ENCODE data around the gene CSF1.
"Not testable (repeated sequence)": the region's sequence is repeated elsewhere in the genome, so short reads cannot be mapped to it uniquely, and the experiment has no call there.

Gene CSF1

DNA sequence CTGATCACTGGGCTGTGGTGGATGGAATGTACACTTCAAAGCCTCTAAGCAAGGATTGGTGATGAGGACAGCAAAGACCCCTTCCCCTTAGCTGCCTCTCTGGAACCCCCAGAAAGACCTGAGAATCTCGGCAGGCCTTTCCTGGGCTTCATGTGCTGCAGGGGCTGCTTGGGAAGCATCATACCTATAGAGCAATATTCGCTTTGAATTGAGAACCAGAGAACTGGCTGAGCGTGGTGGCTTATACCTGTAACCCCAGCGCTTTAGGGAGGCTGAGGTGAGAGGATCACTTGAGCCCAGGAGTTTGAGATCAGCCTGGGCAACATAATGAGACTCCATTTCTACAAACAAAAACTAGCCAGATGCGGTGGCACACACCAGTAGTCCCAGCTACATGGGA lies 22.0 kb downstream of the CSF1 start:
- FAIRE-seq (no peak), DNase-seq (ENCODE audit: insufficient read length, low spot score) (no peak)

DNA sequence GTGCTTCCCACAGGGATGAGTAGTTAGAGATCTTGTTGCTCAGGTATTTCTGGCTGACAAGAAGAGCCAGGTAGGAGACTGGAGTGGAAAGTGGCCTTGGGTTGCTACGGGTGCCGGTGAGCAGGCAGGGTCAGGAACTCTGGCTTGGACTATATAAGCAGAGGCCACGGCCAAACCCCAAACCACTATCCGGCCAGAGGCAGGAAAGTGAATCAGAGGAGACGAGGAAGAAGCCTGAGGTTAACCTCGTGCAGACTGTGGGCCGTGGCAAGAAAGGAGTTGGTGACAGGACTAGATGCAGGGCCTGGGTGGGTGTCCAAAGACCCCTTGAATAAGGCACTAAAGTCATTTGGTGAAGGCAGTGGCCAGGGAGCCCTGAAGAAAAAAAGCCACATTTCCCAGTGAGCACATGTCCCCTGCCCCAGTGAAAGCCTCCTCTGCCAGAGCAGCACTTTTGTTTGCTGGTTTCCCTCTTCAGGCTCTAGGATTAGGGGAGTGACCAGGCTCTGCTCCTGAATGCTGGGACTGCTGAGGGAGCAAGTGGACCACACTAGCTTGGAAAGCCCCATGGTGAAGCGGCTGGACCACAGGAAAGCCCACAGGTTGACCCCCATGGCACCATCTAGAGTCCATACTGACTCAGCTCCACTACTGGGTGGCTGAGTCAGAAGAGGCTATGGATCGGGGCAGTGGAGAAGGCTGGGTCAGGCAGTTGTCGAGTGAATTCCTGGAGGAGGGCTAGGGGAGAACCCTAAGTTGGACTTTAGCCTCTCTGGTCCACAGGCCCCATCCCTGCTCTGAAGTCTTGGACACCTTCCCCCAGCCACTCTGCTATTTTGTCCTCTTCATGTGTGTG lies 23.4 kb downstream of the CSF1 start:
- DNase-seq (ENCODE audit: insufficient read length, low spot score), result no peak
- no peak for FAIRE-seq

DNA sequence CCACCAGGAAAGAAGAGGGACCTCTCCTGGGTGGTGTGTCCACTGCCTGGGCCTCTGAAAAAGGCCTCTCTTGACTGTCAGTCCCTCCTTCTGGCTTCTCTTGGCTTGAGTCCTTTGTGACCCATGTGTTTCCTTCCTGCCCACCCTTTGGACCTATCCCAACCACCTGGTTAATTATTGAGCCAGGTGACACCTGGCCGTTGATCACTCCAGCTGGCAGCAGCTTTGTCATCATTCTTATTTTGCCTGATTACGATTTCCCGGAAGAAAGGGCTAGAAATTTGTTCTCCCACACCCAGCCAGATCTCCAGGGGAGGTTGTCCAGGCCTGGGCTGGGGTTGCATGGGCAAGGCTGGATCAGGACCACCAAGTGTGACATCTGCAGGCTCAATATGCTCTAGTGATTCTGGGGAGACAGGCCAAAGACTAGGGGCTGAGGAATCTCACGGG lies 24.8 kb downstream of the CSF1 start:
- FAIRE-seq, result no peak
- DNase-seq (ENCODE audit: insufficient read length, low spot score), result no peak

DNA sequence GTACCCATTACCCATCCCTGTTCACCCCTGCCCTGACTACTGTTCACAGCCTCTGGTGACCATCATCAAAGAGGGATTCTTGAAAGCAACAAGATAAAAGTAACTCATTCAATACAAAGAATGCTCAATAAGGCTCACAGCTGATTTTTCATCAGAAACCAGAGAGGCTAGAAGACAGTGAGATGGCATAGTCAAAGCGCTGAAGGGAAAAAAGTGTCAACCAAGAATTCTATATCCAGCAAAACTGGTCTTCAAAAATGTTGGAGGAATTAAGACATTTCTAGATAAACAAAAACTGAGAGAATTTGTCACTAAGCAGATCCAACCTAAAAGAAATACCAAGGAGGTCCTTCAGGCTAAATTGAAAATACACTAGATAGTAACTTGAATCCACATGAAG lies 27.1 kb downstream of the CSF1 start:
- DNase-seq (ENCODE audit: insufficient read length, low spot score), result no peak
- FAIRE-seq, result no peak

DNA sequence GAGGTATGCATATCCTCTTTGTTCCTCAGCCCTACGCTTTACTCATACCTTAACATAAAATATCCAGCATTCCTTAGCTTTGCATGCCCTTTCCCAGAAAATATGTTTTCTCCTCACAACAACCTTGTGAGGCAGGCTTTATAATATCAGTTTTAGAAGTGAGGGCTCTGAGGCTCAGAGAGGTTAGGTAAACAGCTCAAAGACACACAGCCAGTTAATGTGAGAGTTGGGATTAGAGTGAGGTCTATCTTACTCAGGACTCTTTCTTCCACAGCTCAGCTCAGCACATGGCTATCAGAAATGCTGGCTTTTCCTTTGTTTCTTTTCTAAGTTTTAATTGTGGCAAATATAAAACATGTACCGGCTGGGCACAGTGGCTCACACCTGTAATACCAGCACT lies 27.9 kb downstream of the CSF1 start:
- FAIRE-seq (no peak), DNase-seq (ENCODE audit: insufficient read length, low spot score) (no peak)

DNA sequence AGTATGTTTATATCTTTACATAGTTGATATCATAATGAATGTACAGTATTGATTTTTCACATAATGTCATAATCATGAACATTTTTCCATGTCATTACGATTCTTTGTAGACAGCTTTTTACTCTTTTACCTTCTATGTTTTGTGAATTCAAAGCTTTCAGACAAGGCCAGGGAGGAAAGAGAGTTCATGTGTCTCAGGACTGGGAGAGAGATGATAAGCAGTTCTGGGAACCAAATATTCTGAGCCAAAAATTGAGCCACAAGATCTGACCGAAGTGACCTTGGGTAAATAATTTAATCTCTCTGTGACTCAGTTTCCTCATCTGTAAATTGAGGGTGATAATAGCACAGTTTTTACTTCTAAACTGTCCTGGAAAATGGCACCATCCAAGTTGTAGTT lies 31.8 kb downstream of the CSF1 start:
- DNase-seq (ENCODE audit: insufficient read length, low spot score) (no peak), FAIRE-seq (no peak)

DNA sequence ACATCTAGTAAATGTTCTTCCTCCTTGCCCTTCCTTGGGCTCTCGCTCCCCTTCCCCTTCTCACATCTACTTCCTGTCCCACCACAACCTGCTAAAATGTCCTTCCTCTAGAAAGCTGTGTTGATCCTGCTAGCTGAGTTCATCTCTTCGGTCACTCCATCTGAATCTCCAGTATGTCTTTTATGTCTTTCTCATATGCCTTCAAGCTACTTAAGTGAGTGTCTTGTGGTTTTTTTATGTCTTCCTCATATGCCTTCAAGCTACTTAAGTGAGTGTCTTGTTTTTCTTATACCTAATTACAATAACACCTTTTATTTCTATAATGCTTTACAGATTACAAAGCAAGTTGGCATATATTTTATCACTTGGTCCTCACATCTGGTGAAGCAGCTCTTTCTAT lies 33.9 kb downstream of the CSF1 start:
- no peak for DNase-seq (ENCODE audit: insufficient read length, low spot score)
- FAIRE-seq, result no peak

DNA sequence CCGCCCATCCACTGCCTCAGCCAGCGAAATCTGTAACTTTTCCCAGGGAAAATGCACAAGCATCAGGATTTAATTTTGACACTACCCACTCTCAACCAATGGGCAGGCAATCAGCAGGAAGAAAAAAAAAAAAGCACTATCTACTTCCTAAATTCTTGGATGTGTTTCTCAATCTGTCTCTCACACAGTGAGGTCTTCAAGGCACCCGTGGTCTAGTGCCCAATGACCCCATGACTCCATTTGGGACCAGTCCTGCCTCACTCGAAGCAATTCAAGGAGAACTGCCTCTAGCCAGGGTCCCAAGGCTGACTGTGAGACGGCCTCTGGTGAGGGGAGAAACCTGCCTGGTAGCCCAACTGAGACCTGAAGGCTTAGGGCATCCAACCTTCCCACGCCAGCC lies 35.9 kb downstream of the CSF1 start:
- DNase-seq (ENCODE audit: insufficient read length, low spot score), result no peak
- FAIRE-seq, result no peak

DNA sequence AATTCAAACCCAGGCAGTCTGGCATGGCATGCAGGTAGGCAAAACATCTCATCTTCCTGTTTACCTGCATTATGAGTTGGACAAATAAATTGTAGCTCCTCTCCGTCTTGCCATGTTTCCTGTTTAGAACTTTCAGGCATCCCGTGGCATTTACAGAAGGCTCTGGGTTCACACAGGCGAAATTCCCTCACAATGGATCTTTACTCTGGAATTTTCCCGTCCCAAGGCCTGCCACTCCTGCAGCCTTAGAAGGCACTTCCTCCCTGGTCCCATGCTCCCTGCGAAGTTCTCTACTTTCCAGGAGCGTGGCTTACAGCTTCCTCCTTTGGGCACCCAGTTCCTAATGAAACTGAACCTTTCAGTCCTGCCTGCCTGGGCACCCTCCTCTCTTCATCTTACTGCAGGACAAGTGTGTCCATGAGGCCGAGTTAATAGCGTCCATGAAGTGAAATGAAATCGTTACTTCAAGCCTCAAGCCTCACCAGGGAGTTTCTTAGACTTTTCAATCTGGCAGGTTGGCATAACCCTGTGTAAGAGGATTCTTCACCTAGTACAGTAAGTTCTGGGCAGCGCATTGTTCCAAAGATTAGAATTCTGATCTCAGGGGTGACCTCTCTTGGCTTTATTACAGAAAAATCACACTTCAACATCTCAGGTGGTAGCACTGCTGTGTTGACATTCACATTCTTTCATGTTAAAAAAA lies 37.1 kb downstream of the CSF1 start:
- DNase-seq (ENCODE audit: insufficient read length, low spot score) (no peak), FAIRE-seq (no peak)

DNA sequence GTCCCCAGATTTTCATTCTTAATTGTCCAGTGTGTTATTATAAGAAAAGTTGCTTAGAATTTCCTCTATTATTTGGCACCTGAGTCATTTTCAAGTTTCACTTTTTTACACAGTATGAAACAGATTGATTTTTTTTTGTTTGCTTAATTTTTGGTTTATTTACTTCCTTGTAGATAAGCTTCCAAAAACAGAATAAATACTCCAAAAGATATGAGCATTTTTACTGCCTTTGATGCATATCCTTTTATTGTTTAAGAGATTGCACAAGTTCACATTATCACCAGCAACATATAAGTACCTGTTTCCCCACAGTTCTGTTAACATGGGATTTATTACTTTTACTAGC lies 37.6 kb downstream of the CSF1 start:
- FAIRE-seq, result no peak
- DNase-seq (ENCODE audit: insufficient read length, low spot score), result no peak

DNA sequence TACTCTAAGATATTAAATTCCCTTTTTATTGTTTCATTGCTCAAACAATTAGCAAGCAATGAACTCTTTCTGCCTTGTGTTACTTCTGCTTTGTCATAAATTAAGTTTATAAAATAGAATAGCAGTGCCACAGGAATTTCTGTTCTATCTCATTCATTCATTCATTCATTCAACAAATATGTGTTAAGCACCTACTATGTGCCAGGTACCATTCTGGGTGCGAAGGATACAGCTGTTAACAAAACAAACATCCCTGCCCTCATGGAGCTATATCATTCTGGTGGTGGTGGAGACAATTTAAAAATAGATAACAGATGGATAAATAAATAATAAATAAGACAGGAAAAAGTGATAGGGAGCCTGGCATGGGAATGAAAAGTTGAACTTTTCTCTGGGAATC lies 39.4 kb downstream of the CSF1 start:
- no peak for FAIRE-seq
- DNase-seq (ENCODE audit: insufficient read length, low spot score), result no peak

DNA sequence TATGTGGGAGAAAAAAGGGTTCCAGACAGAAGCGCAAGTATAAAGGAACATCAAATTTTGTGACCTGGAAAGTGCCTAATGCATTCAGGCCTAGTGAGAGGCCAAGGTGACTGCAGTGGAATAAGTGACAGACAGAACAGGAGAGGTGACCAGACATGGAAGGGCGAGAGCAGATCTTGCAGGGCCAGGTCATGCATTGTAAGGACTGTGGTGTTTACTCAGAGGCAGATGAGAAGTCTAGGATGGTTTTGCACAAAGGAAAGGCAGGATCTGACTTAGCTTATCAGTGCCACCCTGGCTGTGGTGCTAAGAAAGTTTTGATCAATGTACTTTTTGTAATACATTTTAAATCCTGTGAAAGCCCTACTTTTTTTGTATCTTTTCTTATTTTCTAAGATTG lies 39.9 kb downstream of the CSF1 start:
- no peak for FAIRE-seq
- no peak for DNase-seq (ENCODE audit: insufficient read length, low spot score)

DNA sequence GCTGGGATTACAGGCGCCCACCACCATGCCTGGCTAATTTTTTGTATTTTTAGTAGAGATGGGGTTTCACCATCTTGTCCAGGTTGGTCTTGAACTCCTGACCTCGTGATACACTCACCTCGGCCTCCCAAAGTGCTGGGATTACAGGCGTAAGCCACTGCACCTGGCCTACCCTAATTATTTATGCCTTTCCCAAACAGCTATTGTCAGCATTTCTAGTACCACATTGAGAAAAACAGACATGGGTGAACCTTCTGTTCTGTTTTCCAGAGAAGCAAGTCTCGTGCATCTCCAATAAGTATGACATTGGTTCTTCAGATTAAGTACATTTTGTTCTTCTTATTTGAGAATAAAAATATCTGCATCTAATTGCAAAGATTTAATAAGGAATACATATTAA lies 40.9 kb downstream of the CSF1 start:
- not testable (repeated sequence) for DNase-seq (ENCODE audit: insufficient read length, low spot score); FAIRE-seq

DNA sequence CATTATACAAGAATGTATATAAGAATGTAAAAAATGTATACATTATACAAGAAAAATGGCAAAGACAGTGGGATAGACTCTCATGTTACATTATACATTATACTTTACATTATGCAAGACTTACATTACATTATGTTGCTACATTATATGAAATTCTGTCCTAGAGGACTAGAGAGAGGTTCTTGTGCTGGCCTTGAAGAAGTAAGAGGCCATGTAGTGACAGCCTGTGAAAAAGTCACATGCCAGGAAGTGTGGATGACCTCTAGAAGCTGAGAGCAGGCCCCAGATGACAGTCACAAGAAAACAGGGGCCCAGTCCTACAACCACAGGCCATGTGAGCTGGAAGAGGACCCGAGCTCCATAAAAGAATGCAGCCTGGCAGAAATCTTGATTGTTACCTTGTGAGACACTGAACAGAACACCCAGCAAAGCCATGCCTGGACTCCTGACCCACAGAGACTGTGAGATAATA lies 43.4 kb downstream of the CSF1 start:
- no peak for FAIRE-seq
- DNase-seq (ENCODE audit: insufficient read length, low spot score), result no peak

DNA sequence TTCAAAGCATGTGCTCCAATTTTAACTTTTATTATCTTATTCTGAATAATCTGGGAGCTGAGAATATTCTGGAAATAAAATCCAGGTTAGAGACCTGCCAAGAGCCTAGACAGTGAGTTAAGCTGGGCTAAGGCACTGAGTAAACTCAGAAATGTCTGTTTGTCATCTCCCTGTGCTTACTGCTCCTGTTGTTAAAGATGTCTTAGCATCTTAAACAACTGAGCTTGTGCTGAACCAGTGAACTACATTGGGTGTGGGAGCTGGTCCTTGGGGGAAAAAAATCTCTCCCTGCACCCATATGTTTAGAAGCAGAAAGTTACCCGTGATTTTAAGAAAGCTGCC lies 49.0 kb downstream of the CSF1 start:
- DNase-seq (ENCODE audit: insufficient read length, low spot score), result no peak
- FAIRE-seq, result no peak

DNA sequence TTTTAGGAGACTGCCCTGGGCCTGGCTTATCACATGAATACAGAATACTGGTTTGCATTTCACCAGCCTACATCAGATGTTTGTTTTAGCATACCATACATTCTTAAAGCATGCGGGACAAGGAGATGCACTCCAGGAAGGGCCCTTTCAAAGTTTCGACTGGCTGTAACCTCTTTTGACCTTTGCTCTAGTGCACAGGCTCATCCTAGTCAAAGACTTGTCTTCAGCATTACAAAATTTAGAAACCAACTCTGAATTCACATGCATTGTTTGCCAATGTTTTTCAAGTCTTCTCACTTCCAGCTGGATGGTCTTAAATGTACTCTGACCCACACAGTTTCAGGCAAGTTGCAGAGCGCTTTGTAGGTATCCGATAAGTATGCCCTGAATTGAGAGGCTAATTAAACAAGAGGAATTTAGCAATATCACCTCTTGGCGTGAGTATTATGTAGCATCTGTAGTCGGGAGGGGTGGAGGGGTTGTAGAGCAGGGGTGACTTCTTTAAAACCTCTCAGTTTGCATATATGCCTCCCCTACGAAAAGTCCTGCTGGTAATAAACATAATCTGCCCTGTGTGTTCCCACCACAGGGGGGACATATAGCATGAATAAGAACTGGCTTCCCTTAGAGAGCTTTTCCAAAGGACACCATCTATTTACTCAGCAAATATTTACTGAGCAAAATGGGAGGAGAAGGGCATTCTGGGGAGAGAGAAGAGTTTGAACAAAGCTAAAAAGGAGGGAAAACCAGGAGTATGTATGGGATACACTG lies 49.5 kb downstream of the CSF1 start:
- FAIRE-seq, result no peak
- no peak for DNase-seq (ENCODE audit: insufficient read length, low spot score)

DNA sequence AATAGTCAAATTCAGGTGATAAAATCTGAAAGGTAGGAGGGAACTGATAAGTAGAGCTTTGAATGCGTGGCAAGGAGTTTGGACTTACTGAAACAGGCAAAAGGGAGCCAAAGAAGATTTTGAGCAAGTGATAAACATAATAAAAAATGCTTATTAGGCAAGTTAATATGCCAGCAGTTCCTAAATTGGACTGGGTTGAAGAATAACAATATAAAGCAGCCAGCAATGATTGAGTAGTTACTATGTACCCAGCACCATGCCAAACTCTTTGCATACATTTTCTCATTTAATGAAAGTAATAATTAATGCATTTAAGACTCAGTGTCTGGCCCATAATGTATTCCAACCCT lies 50.1 kb downstream of the CSF1 start:
- FAIRE-seq (no peak), DNase-seq (ENCODE audit: insufficient read length, low spot score) (no peak)

DNA sequence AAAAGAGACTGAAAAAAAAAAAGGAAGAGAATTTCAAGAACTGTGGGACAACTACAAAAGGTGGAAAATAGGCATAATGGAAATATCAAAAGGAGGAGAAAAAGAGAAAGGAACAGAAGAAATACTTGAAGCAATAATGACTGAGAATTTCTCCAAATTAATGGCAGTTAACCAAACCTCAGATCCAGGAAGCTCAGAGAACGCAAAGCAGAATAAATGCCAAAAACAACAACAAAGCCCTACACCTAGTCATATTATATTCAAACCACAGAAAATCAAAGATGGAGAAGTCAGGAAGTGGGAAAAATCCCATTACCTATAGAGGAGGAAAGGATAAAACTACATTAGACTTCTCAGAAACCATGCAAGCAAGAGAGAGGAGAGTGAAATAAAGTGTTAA lies 53.2 kb downstream of the CSF1 start:
- DNase-seq (ENCODE audit: insufficient read length, low spot score) (no peak), FAIRE-seq (no peak)

DNA sequence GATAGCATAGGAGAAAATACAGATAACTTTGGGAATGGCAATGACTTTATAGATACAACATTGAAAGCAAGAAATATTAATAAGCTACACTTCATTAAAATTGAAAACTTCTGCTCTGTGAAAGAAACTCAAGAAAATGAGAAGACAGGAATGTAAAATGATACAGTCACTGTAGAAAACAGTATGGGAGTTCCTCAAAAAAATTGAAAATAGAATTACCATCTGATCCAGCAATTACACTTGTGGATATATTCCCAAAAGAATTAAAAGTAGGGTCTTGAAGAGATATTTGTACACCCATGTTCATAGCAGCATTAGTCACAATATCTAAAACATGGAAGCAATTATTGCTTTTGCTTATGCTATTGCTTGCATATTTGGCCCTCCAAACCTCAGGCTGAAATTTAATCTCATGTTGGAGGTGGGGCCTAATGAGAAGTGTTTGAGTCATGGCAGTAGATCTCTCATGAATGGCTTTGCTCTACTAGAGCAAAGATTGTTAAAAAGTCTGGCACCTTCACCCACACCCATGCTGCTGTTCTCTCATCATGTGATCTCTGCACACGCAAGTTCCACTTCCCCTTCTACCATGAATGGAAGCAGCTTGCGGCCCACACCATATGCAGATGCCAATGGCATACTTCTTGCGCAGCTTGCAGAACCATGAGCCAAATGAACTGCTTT lies 58.6 kb downstream of the CSF1 start:
- no peak for DNase-seq (ENCODE audit: insufficient read length, low spot score)
- FAIRE-seq, result no peak

DNA sequence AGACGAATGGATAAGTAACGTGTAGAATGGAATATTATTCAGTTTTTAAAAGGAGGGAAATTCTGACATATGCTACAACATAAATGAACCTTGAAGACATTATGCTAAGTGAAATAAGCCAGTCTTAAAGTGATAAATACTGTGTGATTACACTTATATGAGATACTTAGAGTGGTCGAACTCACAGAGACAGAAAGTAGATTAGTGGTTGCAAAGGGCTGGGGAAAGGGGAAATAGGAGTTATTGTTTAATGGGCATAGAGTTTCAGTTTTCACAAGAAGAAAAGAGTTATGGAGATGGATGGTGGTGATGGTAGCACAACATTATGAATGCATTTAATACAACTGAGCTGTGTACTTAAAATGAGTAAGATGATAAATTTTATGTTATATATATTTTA lies 59.3 kb downstream of the CSF1 start:
- no peak for FAIRE-seq

DNA sequence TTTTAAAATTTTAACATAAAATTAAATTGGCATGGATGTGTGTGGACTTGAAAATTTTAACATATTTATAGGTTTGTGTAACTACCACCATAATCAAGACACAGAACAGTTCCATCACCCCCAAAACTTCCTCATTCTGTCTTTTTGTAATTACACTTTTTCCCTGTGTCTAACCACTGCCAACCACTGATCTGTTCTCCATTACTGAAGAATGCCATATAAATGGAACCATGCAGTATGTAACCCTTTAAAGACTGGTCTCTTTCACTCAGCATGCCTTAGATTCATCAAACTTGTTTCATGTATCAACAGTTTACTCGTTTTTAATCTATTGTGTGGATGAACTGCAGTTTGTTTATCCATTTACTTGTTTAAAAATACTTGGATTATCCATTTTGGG lies 60.9 kb downstream of the CSF1 start:
- DNase-seq (ENCODE audit: insufficient read length, low spot score), result no peak

More for the DNA sequence above, 59.3 kb downstream of the CSF1 start:
- DNase-seq (ENCODE audit: insufficient read length, low spot score), result no peak

More for the DNA sequence above, 60.9 kb downstream of the CSF1 start:
- FAIRE-seq, result no peak
